Measurements from ENCODE around the gene GXYLT2.

GXYLT2 gene

DNA sequence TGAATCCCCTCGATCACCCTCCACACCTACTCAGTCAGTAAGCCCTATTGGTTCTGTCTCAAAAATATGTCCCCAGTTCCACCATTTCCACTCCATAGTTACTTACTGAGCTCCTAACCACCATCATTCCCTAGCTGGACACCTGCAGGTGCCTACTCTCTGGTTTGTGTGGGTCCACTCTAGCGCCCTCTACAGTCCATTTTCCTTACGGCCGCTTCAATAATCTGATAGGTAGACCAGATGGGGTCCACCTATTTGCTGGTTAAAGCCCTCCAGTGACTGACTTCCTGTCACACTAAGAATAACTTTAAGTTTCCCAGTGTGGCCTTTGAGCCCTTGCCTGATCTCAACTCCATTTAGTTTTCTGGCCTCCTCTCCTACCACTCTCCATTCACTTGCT is 5.0 kb downstream of the GXYLT2 start:
- peak in 2 of 3 donors; percentile 32 to 35 for DNase-seq
- Histone ChIP-seq H3K9me3 (ENCODE audit: control extremely low read depth in 1 of 5, control insufficient read depth in 4 of 5, insufficient read depth in 2 of 5, low read depth in 1 of 5, low read length in 4 of 5) (no peaks in the 10 kb centered on the region), H3K4me3 (ENCODE audit: control insufficient read depth in 1 of 7, extremely low read depth in 1 of 7, insufficient read depth in 4 of 7, low read depth in 2 of 7, low read length in 6 of 7) (no peak overlapping the region), H3K27me3 (replicated peaks in 2 of 5; ENCODE audit: control insufficient read depth in 4 of 5, insufficient read depth in 5 of 5, low read length in 4 of 5) (peaks cover 0 to 14% (median 3%) of the 10 kb centered on the region in 5 experiments), H3K36me3 (ENCODE audit: control insufficient read depth in 4 of 4, insufficient read depth in 4 of 4, low read length in 3 of 4) (no peaks in the 10 kb centered on the region), H3K4me1 (ENCODE audit: control extremely low read depth in 1 of 4, control insufficient read depth in 4 of 4, insufficient read depth in 4 of 4, low read length in 3 of 4) (peaks cover 0 to 28% (median 10%) of the 10 kb centered on the region in 4 experiments), H3K27ac (ENCODE audit: insufficient read depth in 1 of 2, low read depth in 1 of 2, low read length in 2 of 2, poor library complexity in 1 of 2, severe bottlenecking in 2 of 2) (no peak overlapping the region)
- CTCF ChIA-PET: interaction anchor here (1.4 to 1.6 kb wide), 3 partner anchors 8 to 43 kb away, joined by 3 to 4 read pairs (median 4); no protein-coding TSS in a partner anchor
- POLR2A ChIA-PET: interaction anchor here (0.6 kb wide), 1 partner anchor 47 kb away, joined by 4 read pairs; no protein-coding TSS in a partner anchor
- 69% methylated on average over 3 of the region's 4 CpGs for WGBS (ENCODE audit: insufficient coverage)

DNA sequence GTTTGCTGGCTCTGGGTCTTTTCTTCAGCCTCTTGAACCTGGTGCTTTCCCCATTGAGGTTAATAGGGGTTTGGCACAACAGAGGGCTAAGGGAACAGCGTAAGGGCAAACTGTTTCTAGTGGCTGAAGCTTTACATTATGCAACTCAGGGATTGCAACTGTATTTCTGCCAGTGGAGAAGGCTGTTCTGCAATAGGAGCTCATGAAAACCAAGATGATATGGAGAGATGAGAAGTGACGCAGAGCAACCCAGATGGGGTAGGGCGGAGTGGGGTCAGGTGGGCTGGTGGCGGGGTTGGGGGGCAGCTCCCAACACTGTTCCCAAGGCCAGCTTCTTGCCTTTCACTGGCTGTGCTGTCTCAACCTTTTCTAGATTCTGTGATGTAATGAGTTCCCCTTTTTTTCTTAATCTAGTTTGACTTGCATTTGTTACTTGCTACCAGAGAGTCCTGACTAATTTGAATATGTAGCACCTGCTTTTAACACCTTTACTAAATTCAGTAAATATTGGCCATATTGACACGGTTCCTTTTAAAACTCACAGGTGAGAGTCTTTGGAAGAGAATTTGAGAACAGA is 7.2 kb downstream of the GXYLT2 start:
- H3K4me1 ChIP-seq (ENCODE audit: control extremely low read depth in 1 of 4, control insufficient read depth in 4 of 4, insufficient read depth in 4 of 4, low read length in 3 of 4): peaks cover 0 to 20% (median 9%) of the 10 kb centered on the region in 4 experiments
- POLR2A ChIA-PET: no interaction called here
- no peaks in the 10 kb centered on the region for H3K36me3 ChIP-seq (ENCODE audit: control insufficient read depth in 4 of 4, insufficient read depth in 4 of 4, low read length in 3 of 4)

DNA sequence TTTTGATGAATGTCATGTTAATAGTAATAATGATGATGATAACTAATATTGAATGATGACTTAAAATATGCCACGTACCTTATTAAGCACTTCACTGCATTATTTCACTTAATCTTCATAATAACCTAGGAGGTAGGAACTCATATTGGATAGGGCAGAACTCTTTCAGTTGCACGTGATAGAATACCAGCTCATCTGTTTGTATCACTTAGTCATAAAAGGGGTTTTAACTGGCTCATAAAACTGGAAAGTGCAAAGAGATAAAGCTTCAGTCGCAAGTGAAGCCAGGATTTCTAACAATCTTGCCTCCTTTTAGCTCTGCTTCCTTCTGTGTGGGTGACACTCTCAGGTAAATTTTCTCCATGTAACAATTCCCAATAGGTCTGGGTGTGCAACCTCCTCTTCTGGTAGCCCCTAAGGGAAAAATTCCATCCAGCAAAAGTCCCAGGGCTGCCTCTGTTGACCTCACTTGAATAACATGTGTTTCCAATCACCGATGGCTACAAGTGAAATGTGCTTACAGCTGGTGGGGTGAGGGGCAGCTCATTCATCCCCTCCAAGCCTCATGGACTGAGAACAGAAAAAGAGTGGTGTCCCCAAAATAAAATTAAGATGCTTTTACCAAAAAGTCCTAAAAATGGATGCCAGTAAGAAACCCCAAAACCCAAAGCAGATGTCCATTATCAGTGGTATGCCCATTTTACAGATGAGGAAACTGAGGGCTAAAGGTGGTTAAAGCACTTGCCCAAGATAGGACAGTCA is 9.3 kb downstream of the GXYLT2 start:
- ChIA-PET CTCF (interaction anchor here (0.7 to 1.1 kb wide), 2 partner anchors 10 to 14 kb away, joined by 3 to 5 read pairs; partner anchors contain the start of gene GXYLT2), POLR2A (no interaction called here)
- Histone ChIP-seq H3K36me3 (ENCODE audit: control insufficient read depth in 4 of 4, insufficient read depth in 4 of 4, low read length in 3 of 4) (no peaks in the 10 kb centered on the region), H3K27ac (ENCODE audit: insufficient read depth in 1 of 2, low read depth in 1 of 2, low read length in 2 of 2, poor library complexity in 1 of 2, severe bottlenecking in 2 of 2) (no peak overlapping the region), H3K27me3 (replicated peaks in 2 of 5; ENCODE audit: control insufficient read depth in 4 of 5, insufficient read depth in 5 of 5, low read length in 4 of 5) (no peaks in the 10 kb centered on the region), H3K4me3 (ENCODE audit: control insufficient read depth in 1 of 7, extremely low read depth in 1 of 7, insufficient read depth in 4 of 7, low read depth in 2 of 7, low read length in 6 of 7) (no peak overlapping the region), H3K9me3 (ENCODE audit: control extremely low read depth in 1 of 5, control insufficient read depth in 4 of 5, insufficient read depth in 2 of 5, low read depth in 1 of 5, low read length in 4 of 5) (no peaks in the 10 kb centered on the region), H3K4me1 (ENCODE audit: control extremely low read depth in 1 of 4, control insufficient read depth in 4 of 4, insufficient read depth in 4 of 4, low read length in 3 of 4) (peaks cover 0 to 14% (median 8%) of the 10 kb centered on the region in 4 experiments)
- no peak for DNase-seq
- 95% methylated on average over 3 of the region's 4 CpGs for WGBS (ENCODE audit: insufficient coverage)

More for the DNA sequence above, 7.2 kb downstream of the GXYLT2 start:
- no peaks in the 10 kb centered on the region for H3K9me3 ChIP-seq (ENCODE audit: control extremely low read depth in 1 of 5, control insufficient read depth in 4 of 5, insufficient read depth in 2 of 5, low read depth in 1 of 5, low read length in 4 of 5)
- no peak overlapping the region for H3K4me3 ChIP-seq (ENCODE audit: control insufficient read depth in 1 of 7, extremely low read depth in 1 of 7, insufficient read depth in 4 of 7, low read depth in 2 of 7, low read length in 6 of 7)
- CTCF ChIA-PET: interaction anchor here (1.8 kb wide), 1 partner anchor 11 kb away, joined by 5 read pairs; no protein-coding TSS in a partner anchor
- DNase-seq: peak in 2 of 3 donors; percentile 36 to 41
- 80% methylated on average over 4 of the region's 5 CpGs for WGBS (ENCODE audit: insufficient coverage)
- no peaks in the 10 kb centered on the region for H3K27me3 ChIP-seq (replicated peaks in 2 of 5; ENCODE audit: control insufficient read depth in 4 of 5, insufficient read depth in 5 of 5, low read length in 4 of 5)
- no peak overlapping the region for H3K27ac ChIP-seq (ENCODE audit: insufficient read depth in 1 of 2, low read depth in 1 of 2, low read length in 2 of 2, poor library complexity in 1 of 2, severe bottlenecking in 2 of 2)

DNA sequence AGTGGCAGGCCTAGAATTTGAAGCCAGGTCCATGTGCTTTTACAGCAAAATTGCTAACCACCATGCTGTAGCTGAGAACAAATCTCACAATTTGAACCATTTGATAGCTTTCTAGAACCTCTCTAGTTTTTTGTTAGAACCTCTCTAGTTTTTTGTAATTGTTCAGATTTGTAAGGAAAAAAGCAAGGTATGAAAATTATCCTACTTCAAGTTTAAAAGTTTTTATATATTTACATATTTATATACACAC is 9.8 kb downstream of the GXYLT2 start:
- peaks cover 0 to 9% (median 4%) of the 10 kb centered on the region in 4 experiments for H3K4me1 ChIP-seq (ENCODE audit: control extremely low read depth in 1 of 4, control insufficient read depth in 4 of 4, insufficient read depth in 4 of 4, low read length in 3 of 4)
- H3K36me3 ChIP-seq (ENCODE audit: control insufficient read depth in 4 of 4, insufficient read depth in 4 of 4, low read length in 3 of 4): no peaks in the 10 kb centered on the region
- no peaks in the 10 kb centered on the region for H3K27me3 ChIP-seq (replicated peaks in 2 of 5; ENCODE audit: control insufficient read depth in 4 of 5, insufficient read depth in 5 of 5, low read length in 4 of 5)
- H3K4me3 ChIP-seq (ENCODE audit: control insufficient read depth in 1 of 7, extremely low read depth in 1 of 7, insufficient read depth in 4 of 7, low read depth in 2 of 7, low read length in 6 of 7): no peak overlapping the region
- POLR2A ChIA-PET: no interaction called here
- no peak overlapping the region for H3K27ac ChIP-seq (ENCODE audit: insufficient read depth in 1 of 2, low read depth in 1 of 2, low read length in 2 of 2, poor library complexity in 1 of 2, severe bottlenecking in 2 of 2)
- no peaks in the 10 kb centered on the region for H3K9me3 ChIP-seq (ENCODE audit: control extremely low read depth in 1 of 5, control insufficient read depth in 4 of 5, insufficient read depth in 2 of 5, low read depth in 1 of 5, low read length in 4 of 5)
- no peak for DNase-seq
- CTCF ChIA-PET: interaction anchor here (0.7 to 1.1 kb wide), 2 partner anchors 10 to 14 kb away, joined by 3 to 5 read pairs; partner anchors contain the start of gene GXYLT2

DNA sequence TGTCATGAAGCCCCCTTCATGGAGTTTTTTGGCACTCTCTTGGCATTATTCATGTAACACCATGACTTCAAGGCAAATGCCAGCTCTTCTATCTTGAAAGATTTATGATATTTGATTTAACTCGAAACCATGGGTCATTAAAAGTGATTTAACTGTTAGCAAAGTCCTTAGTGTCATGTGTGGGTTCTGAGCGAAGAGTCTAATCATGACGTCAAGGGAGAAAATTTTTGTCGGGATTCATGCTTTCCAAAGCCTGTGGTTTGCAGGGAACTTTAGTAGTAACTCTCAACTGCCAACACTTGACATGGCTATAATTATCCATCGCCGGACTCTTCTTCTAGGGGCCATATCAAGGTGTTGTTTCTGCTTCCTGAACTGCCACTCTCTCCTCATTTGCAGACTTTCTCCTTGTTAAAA is 11.5 kb downstream of the GXYLT2 start:
- H3K27ac ChIP-seq (ENCODE audit: insufficient read depth in 1 of 2, low read depth in 1 of 2, low read length in 2 of 2, poor library complexity in 1 of 2, severe bottlenecking in 2 of 2): no peak overlapping the region
- WGBS (ENCODE audit: insufficient coverage): 96% methylated on average over 6 of the region's 6 CpGs
- no peaks in the 10 kb centered on the region for H3K36me3 ChIP-seq (ENCODE audit: control insufficient read depth in 4 of 4, insufficient read depth in 4 of 4, low read length in 3 of 4)
- H3K27me3 ChIP-seq (replicated peaks in 2 of 5; ENCODE audit: control insufficient read depth in 4 of 5, insufficient read depth in 5 of 5, low read length in 4 of 5): peaks cover 0 to 3% (median 0%) of the 10 kb centered on the region in 5 experiments
- DNase-seq: no peak
- H3K9me3 ChIP-seq (ENCODE audit: control extremely low read depth in 1 of 5, control insufficient read depth in 4 of 5, insufficient read depth in 2 of 5, low read depth in 1 of 5, low read length in 4 of 5): no peaks in the 10 kb centered on the region
- no peak overlapping the region for H3K4me3 ChIP-seq (ENCODE audit: control insufficient read depth in 1 of 7, extremely low read depth in 1 of 7, insufficient read depth in 4 of 7, low read depth in 2 of 7, low read length in 6 of 7)
- CTCF ChIA-PET: no interaction called here
- POLR2A ChIA-PET: no interaction called here
- peaks cover 0 to 3% (median 0%) of the 10 kb centered on the region in 4 experiments for H3K4me1 ChIP-seq (ENCODE audit: control extremely low read depth in 1 of 4, control insufficient read depth in 4 of 4, insufficient read depth in 4 of 4, low read length in 3 of 4)

DNA sequence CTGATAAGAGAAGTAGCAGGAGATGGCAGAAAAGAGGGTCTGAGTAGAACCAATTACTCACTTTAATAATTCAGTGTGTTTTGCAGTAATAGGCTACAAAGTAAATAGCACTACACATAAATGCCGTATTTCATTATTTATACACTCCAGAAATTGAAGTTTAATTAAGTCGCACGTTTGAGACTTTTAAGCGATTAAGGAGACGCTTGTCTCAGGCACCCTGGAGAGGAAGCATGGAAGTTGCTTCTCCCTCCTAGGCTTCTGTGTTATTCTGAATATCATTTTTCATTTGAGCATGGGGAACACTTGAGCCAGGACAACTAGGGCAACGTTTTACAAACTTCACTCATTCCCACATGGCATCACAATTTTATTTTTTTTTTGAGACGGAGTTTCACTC is 12.2 kb downstream of the GXYLT2 start:
- Histone ChIP-seq H3K4me3 (ENCODE audit: control insufficient read depth in 1 of 7, extremely low read depth in 1 of 7, insufficient read depth in 4 of 7, low read depth in 2 of 7, low read length in 6 of 7) (no peak overlapping the region), H3K27me3 (replicated peaks in 2 of 5; ENCODE audit: control insufficient read depth in 4 of 5, insufficient read depth in 5 of 5, low read length in 4 of 5) (peaks cover 0 to 3% (median 0%) of the 10 kb centered on the region in 5 experiments), H3K4me1 (ENCODE audit: control extremely low read depth in 1 of 4, control insufficient read depth in 4 of 4, insufficient read depth in 4 of 4, low read length in 3 of 4) (peaks cover 0 to 3% (median 0%) of the 10 kb centered on the region in 4 experiments), H3K27ac (ENCODE audit: insufficient read depth in 1 of 2, low read depth in 1 of 2, low read length in 2 of 2, poor library complexity in 1 of 2, severe bottlenecking in 2 of 2) (no peak overlapping the region), H3K9me3 (ENCODE audit: control extremely low read depth in 1 of 5, control insufficient read depth in 4 of 5, insufficient read depth in 2 of 5, low read depth in 1 of 5, low read length in 4 of 5) (no peaks in the 10 kb centered on the region), H3K36me3 (ENCODE audit: control insufficient read depth in 4 of 4, insufficient read depth in 4 of 4, low read length in 3 of 4) (no peaks in the 10 kb centered on the region)
- ChIA-PET POLR2A (no interaction called here), CTCF (no interaction called here)
- no peak for DNase-seq
- WGBS (ENCODE audit: insufficient coverage): 100% methylated on average over 5 of the region's 7 CpGs

DNA sequence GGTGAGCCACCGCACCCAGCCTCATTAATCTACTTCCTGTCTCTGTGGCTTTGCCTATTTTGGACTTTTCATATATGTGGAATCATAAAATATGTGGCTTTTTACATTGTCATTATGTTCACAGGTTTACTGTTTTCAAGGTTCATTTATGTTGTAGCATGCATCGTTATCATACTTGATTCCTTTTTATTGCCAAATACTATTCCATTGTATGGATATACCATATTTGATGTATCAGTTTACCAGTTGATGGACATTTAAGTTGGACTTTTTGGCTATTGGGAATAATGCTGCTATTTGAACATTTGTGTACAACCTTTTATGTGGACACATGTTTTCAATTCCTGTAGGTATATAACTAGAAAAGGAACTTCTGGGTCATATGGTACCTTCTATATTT is 14.0 kb downstream of the GXYLT2 start:
- ChIA-PET CTCF (interaction anchor here (1.2 kb wide), 1 partner anchor 10 kb away, joined by 3 read pairs; no protein-coding TSS in a partner anchor), POLR2A (no interaction called here)
- Histone ChIP-seq H3K4me1 (ENCODE audit: control extremely low read depth in 1 of 4, control insufficient read depth in 4 of 4, insufficient read depth in 4 of 4, low read length in 3 of 4) (no peaks in the 10 kb centered on the region), H3K9me3 (ENCODE audit: control extremely low read depth in 1 of 5, control insufficient read depth in 4 of 5, insufficient read depth in 2 of 5, low read depth in 1 of 5, low read length in 4 of 5) (no peaks in the 10 kb centered on the region), H3K36me3 (ENCODE audit: control insufficient read depth in 4 of 4, insufficient read depth in 4 of 4, low read length in 3 of 4) (no peaks in the 10 kb centered on the region), H3K27me3 (replicated peaks in 2 of 5; ENCODE audit: control insufficient read depth in 4 of 5, insufficient read depth in 5 of 5, low read length in 4 of 5) (peaks cover 0 to 3% (median 0%) of the 10 kb centered on the region in 5 experiments), H3K27ac (ENCODE audit: insufficient read depth in 1 of 2, low read depth in 1 of 2, low read length in 2 of 2, poor library complexity in 1 of 2, severe bottlenecking in 2 of 2) (no peak overlapping the region), H3K4me3 (ENCODE audit: control insufficient read depth in 1 of 7, extremely low read depth in 1 of 7, insufficient read depth in 4 of 7, low read depth in 2 of 7, low read length in 6 of 7) (no peak overlapping the region)
- WGBS (ENCODE audit: insufficient coverage): no CpG with 5 or more reads among the region's 2 CpGs
- no peak for DNase-seq
